Activated naive CD4-positive, alpha-beta T cell (primary cell): Measurements from ENCODE around the gene RARG.
A peak's percentile ranks its signal among the peaks of the same experiment; 100 is the strongest.

Experiments
- DNase-seq, 4 experiments: peaks; one replicate each; lab custom pipeline; 2025; lab: John Stamatoyannopoulos, UW

RARG gene

GRCh38 chr12:53223389-53224060 lies 8.5 kb downstream of the RARG start:
- DNase-seq, result peak in 1 of 4 experiments; percentile 37

GRCh38 chr12:53222806-53223261 lies 9.2 kb downstream of the RARG start:
- DNase-seq, result no peak

GRCh38 chr12:53222170-53222721 lies 9.8 kb downstream of the RARG start:
- DNase-seq, result no peak

GRCh38 chr12:53221203-53222080 lies 10.6 kb downstream of the RARG start:
- DNase-seq, result peak in 1 of 4 experiments; percentile 48

- DNase-seq, result peak in 3 of 4 experiments; percentile 46 to 72 (median 47)
Observed at GRCh38 chr12:53220694-53221202, 11.3 kb downstream of the RARG start.

GRCh38 chr12:53219956-53220693 lies 11.9 kb downstream of the RARG start:
- peak in 3 of 4 experiments; percentile 68 to 81 (median 73) for DNase-seq

GRCh38 chr12:53219292-53219955 lies 12.6 kb downstream of the RARG start:
- peak in 1 of 4 experiments; percentile 29 for DNase-seq

- DNase-seq, result no peak
Observed at GRCh38 chr12:53218551-53219291, 13.3 kb downstream of the RARG start.

GRCh38 chr12:53217931-53218307 lies 14.1 kb downstream of the RARG start:
- DNase-seq, result no peak

- no peak for DNase-seq
Observed at GRCh38 chr12:53217051-53217930, 14.7 kb downstream of the RARG start.

GRCh38 chr12:53215497-53215896 lies 16.5 kb downstream of the RARG start:
- no peak for DNase-seq

- DNase-seq, result no peak
Observed at GRCh38 chr12:53214687-53215455, 17.1 kb downstream of the RARG start.

- DNase-seq, result no peak
Observed at GRCh38 chr12:53214221-53214620, 17.8 kb downstream of the RARG start.

- peak; percentile 71 to 82 (median 75) for DNase-seq
Observed at GRCh38 chr12:53213348-53213747, 18.7 kb downstream of the RARG start.

- DNase-seq, result no peak
Observed at GRCh38 chr12:53212931-53213330, 19.1 kb downstream of the RARG start.

GRCh38 chr12:53211476-53212381 lies 20.3 kb downstream of the RARG start:
- no peak for DNase-seq

- no peak for DNase-seq
Observed at GRCh38 chr12:53210843-53211242, 21.2 kb downstream of the RARG start.
